Measurements from ENCODE around the gene FAAP20. TPM values are rescaled to one million over a fixed set of nuclear protein-coding genes. Genes with fewer than 3 reads are reported as not detected.

Gene FAAP20
- total RNA-seq, 5 donors from 2014 or later (not counting 1 experiment from before 2014, with no cell fraction given) = 52.9 to 74.8 (median 68.2) TPM

DNA sequence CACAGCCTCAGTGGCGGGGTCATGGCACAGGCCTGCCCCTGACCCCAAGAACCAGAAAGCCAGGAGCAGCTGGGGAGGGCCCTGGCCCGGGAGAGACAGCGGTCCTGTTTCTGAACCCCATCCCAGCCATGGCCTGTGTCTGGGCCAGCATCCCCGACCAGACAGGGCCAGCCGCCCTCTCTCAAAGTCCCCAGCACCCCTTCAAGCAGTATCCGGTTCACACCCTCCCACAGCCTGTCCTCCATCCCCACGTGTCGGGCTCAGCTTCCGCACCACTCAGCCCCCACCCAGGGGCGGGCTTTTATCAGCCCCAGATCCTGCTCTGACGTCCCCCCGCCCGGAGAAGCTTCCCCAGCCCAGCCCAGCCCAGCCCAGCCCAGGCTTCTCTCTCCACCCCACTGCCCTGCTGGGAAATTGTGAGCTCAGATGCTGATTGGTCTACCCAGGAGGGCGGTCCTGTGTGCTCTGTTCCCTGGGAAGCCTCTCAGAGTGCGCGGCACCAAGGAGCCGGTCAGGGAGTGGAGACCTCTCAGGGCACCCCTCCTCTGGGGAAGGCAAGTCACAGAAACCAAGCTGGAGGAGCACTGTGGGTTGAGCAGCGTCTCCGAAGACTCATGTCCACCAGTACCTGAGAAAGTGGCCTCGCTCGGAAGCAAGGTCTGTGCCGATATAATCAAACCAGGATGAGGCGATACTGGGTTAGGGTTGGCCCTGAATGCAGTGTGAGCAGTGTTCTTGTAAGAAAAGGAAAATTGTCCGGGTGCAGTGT lies 4.7 kb upstream of the FAAP20 start:
- no peaks in the 10 kb centered on the region for H3K36me3 Mint-ChIP-seq
- DNase-seq (peak; percentile 64 to 88 (median 79)), ATAC-seq (replicated peaks in 1 of 4) (peak; percentile 58 to 66 (median 64))
- Histone ChIP-seq H3K9me3 (no peaks in the 10 kb centered on the region), H3K4me1 (ENCODE audit: control insufficient read depth in 1 of 2, extremely low read depth in 1 of 2, insufficient read depth in 2 of 2, low read length in 2 of 2) (peaks cover 13 to 60% of the 10 kb centered on the region in 2 experiments), H3K4me3 (ENCODE audit: control insufficient read depth in 1 of 2, extremely low read depth in 1 of 2, low read length in 1 of 2) (peak overlapping the region; percentile 39 to 61), H3K27me3 (replicated peaks in 1 of 2; ENCODE audit: control insufficient read depth in 2 of 2, extremely low read depth in 1 of 2, insufficient read depth in 2 of 2, low read length in 1 of 2) (no peaks in the 10 kb centered on the region), H3K27ac (ENCODE audit: low read length) (peak overlapping the region; percentile 84), H3K36me3 (ENCODE audit: control insufficient read depth in 2 of 2, extremely low read depth in 1 of 2, insufficient read depth in 1 of 2, low read length in 1 of 2) (no peaks in the 10 kb centered on the region)
- H3K9me3 Mint-ChIP-seq = no peaks in the 10 kb centered on the region
- peak overlapping the region; percentile 92 to 93 for H3K27ac Mint-ChIP-seq
- ChIA-PET POLR2A (interaction anchor here (0.5 to 1.1 kb wide), 5 partner anchors 35 to 315 kb away, joined by 3 to 12 read pairs (median 5); no protein-coding TSS in a partner anchor), CTCF (interaction anchor here (0.6 to 1.1 kb wide), 7 partner anchors 35 to 386 kb away, joined by 3 to 20 read pairs (median 5); no protein-coding TSS in a partner anchor)
- peaks cover 17 to 31% (median 23%) of the 10 kb centered on the region in 3 donors for H3K4me1 Mint-ChIP-seq
- WGBS (ENCODE audit: insufficient coverage) = 14% methylated on average over 23 of the region's 24 CpGs
- H3K27me3 Mint-ChIP-seq = no peaks in the 10 kb centered on the region
- H3K4me3 Mint-ChIP-seq = peak overlapping the region; percentile 75 to 80 (median 80)

DNA sequence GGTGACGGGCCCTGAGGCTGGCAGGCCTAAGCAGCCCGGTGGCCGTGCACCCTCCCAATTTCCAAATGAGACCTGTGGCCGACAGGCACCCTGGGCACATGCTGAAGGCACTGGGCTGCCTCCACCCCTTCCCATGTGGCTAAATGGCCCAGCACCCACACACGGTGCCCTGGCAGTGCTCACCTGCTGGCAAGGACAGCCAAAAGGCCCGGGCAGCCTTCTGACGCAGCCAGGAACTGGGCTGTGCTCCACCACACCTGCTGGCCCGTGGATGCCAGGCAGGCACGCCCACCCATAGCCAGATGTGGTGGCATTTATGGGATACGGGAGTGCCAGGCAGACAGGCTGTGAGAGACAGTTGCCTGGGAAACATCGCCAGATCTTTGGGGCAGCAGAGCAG lies 4.0 kb upstream of the FAAP20 start:
- ChIA-PET POLR2A (interaction anchor here in 1 of 2 donors (1.1 kb wide), 1 partner anchor 36 kb away, joined by 11 read pairs; no protein-coding TSS in a partner anchor), CTCF (interaction anchor here in 1 of 2 donors (1.0 to 1.1 kb wide), 2 partner anchors 36 to 183 kb away, joined by 3 to 5 read pairs; no protein-coding TSS in a partner anchor)
- no peaks in the 10 kb centered on the region for H3K27me3 ChIP-seq (replicated peaks in 1 of 2; ENCODE audit: control insufficient read depth in 2 of 2, extremely low read depth in 1 of 2, insufficient read depth in 2 of 2, low read length in 1 of 2)
- peak overlapping the region; percentile 84 for H3K27ac ChIP-seq (ENCODE audit: low read length)
- Mint-ChIP-seq H3K27me3 (no peaks in the 10 kb centered on the region), H3K4me3 (peak overlapping the region in 1 of 3 donors; percentile 80), H3K4me1 (peaks cover 17 to 33% (median 26%) of the 10 kb centered on the region in 3 donors), H3K27ac (peak overlapping the region; percentile 92 to 93), H3K36me3 (no peaks in the 10 kb centered on the region), H3K9me3 (no peaks in the 10 kb centered on the region)
- peak overlapping the region in 1 of 2 donors; percentile 3 for H3K4me3 ChIP-seq (ENCODE audit: control insufficient read depth in 1 of 2, extremely low read depth in 1 of 2, low read length in 1 of 2)
- H3K36me3 ChIP-seq (ENCODE audit: control insufficient read depth in 2 of 2, extremely low read depth in 1 of 2, insufficient read depth in 1 of 2, low read length in 1 of 2) = no peaks in the 10 kb centered on the region
- peaks cover 13 to 60% of the 10 kb centered on the region in 2 experiments for H3K4me1 ChIP-seq (ENCODE audit: control insufficient read depth in 1 of 2, extremely low read depth in 1 of 2, insufficient read depth in 2 of 2, low read length in 2 of 2)
- WGBS (ENCODE audit: insufficient coverage) = 83% methylated on average over 8 of the region's 11 CpGs
- H3K9me3 ChIP-seq = no peaks in the 10 kb centered on the region
- ATAC-seq (replicated peaks in 1 of 4) (no peak), DNase-seq (no peak)

DNA sequence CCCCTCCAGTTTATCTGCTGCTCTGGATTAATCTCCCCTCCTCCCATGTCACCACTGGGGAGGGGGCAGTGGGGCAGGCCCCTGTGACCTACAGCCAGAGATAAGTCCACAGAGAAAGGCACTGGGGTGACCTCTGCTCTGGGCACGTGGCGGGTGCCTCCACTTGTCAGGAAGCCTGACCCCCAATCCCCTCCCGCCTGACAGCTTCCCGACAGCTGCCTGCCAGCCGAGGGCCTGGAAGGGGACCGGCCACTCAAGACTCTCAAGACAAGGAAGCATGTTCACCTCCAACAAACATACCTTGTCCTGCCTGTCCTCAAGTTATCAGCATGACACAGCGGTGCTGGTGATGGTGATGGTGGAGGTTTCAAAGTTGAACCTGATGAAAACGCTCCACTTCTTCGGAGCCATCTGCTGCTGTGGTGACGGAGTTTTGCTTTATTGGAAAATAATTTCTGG lies 3.2 kb upstream of the FAAP20 start:
- Mint-ChIP-seq H3K4me3 (peak overlapping the region in 1 of 3 donors; percentile 80), H3K4me1 (peaks cover 17 to 36% (median 28%) of the 10 kb centered on the region in 3 donors), H3K27me3 (no peaks in the 10 kb centered on the region), H3K9me3 (no peaks in the 10 kb centered on the region), H3K36me3 (no peaks in the 10 kb centered on the region), H3K27ac (peak overlapping the region; percentile 92 to 93)
- WGBS (ENCODE audit: insufficient coverage) = 89% methylated on average over 3 of the region's 10 CpGs
- ATAC-seq (replicated peaks in 1 of 4) (no peak), DNase-seq (no peak)
- Histone ChIP-seq H3K9me3 (no peaks in the 10 kb centered on the region), H3K27ac (ENCODE audit: low read length) (peak overlapping the region; percentile 84), H3K36me3 (ENCODE audit: control insufficient read depth in 2 of 2, extremely low read depth in 1 of 2, insufficient read depth in 1 of 2, low read length in 1 of 2) (peaks cover 0 to 2% of the 10 kb centered on the region in 2 donors), H3K4me3 (ENCODE audit: control insufficient read depth in 1 of 2, extremely low read depth in 1 of 2, low read length in 1 of 2) (no peak overlapping the region), H3K27me3 (replicated peaks in 1 of 2; ENCODE audit: control insufficient read depth in 2 of 2, extremely low read depth in 1 of 2, insufficient read depth in 2 of 2, low read length in 1 of 2) (no peaks in the 10 kb centered on the region), H3K4me1 (ENCODE audit: control insufficient read depth in 1 of 2, extremely low read depth in 1 of 2, insufficient read depth in 2 of 2, low read length in 2 of 2) (peaks cover 13 to 67% of the 10 kb centered on the region in 2 experiments)
- POLR2A ChIA-PET = no interaction called here
- CTCF ChIA-PET = interaction anchor here (0.5 to 1.0 kb wide), 2 partner anchors 184 to 389 kb away, joined by 3 read pairs; partner anchors contain the start of gene PRXL2B (in 1 of the 2)

DNA sequence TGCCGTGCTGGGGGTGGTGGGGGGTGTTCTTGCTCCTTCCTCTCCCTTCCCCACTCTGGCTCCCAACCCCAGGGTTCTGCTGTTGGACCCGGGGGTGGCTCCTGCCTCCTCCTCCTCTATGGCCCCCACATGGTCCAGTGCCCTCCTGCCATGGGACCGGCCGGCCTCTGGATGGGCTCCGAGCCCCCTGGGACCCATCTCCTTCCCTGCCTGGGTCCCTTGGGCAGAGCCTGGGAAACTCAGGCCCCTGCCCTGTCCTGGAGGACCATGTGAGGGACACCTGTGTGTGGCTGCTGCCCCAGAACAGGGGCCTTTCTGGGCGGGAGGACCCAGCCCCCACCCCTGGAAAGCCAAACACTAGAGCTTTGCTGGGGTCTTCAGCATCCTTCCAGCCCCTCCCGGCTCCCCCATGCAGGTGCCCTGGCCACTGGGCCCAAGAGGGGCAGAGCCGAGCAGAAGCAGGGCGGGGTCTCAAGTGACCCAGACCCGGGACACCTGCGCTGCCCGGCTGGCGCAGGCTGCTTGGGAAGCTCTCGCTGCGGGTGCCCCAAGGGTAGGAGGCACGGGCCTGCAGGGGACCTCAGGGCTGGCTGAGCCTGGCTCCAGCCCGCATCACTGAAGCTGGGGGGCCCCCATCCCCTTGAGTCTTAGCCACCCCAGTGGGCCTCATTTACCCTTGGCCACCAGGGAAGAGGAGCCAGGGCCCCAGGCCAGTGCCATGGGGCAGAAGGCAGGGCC lies 2.5 kb upstream of the FAAP20 start:
- H3K36me3 ChIP-seq (ENCODE audit: control insufficient read depth in 2 of 2, extremely low read depth in 1 of 2, insufficient read depth in 1 of 2, low read length in 1 of 2) = peaks cover 0 to 2% of the 10 kb centered on the region in 2 donors
- ATAC-seq (replicated peaks in 1 of 4) = no peak
- H3K9me3 ChIP-seq = no peaks in the 10 kb centered on the region
- H3K4me3 ChIP-seq (ENCODE audit: control insufficient read depth in 1 of 2, extremely low read depth in 1 of 2, low read length in 1 of 2) = no peak overlapping the region
- CTCF ChIA-PET = interaction anchor here in 1 of 2 donors (0.5 kb wide), 1 partner anchor 390 kb away, joined by 3 read pairs; the partner anchor contains the start of gene PRXL2B
- Mint-ChIP-seq H3K9me3 (no peaks in the 10 kb centered on the region), H3K4me3 (no peak overlapping the region), H3K4me1 (peaks cover 17 to 35% (median 31%) of the 10 kb centered on the region in 3 donors), H3K27ac (no peak overlapping the region), H3K27me3 (no peaks in the 10 kb centered on the region), H3K36me3 (no peaks in the 10 kb centered on the region)
- no peak for DNase-seq
- POLR2A ChIA-PET = interaction anchor here in 1 of 2 donors (0.5 kb wide), 1 partner anchor 248 kb away, joined by 3 read pairs; no protein-coding TSS in a partner anchor
- 97% methylated on average over 16 of the region's 17 CpGs for WGBS (ENCODE audit: insufficient coverage)
- peaks cover 15 to 74% of the 10 kb centered on the region in 2 experiments for H3K4me1 ChIP-seq (ENCODE audit: control insufficient read depth in 1 of 2, extremely low read depth in 1 of 2, insufficient read depth in 2 of 2, low read length in 2 of 2)
- no peaks in the 10 kb centered on the region for H3K27me3 ChIP-seq (replicated peaks in 1 of 2; ENCODE audit: control insufficient read depth in 2 of 2, extremely low read depth in 1 of 2, insufficient read depth in 2 of 2, low read length in 1 of 2)
- H3K27ac ChIP-seq (ENCODE audit: low read length) = peak overlapping the region; percentile 28

DNA sequence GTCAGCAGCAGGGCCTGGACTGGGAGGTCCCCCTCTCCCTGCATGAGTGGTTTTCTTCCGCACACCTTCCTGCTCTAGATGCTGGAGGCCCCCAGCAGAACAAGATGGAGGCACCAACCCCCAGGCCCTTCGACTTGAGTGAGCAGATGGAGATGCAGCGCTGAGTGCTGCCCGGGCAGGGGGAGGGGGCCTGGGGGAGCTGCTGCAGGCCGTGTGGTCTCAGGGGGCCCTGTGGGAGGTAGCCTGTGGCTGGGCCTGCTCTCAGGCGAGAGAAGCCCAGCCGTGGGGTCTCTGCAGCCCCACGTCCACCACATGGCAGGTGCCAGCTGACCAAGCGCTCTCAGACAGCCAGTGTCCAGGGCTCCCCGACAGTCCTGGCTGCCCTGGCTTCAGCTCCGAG lies 1.2 kb upstream of the FAAP20 start:
- ChIA-PET CTCF (interaction anchor here (1.1 to 1.8 kb wide), 5 partner anchors 57 to 329 kb away, joined by 3 to 32 read pairs (median 9); partner anchors contain the start of genes MORN1 (in 1 of the 2) and RER1 (in 1 of the 2)), POLR2A (no interaction called here)
- WGBS (ENCODE audit: insufficient coverage) = 97% methylated on average over 10 of the region's 11 CpGs
- Mint-ChIP-seq H3K27ac (peak overlapping the region in 1 of 2 donors; percentile 68), H3K9me3 (no peaks in the 10 kb centered on the region), H3K4me1 (peaks cover 27 to 36% (median 36%) of the 10 kb centered on the region in 3 donors), H3K4me3 (peak overlapping the region in 1 of 3 donors; percentile 79), H3K27me3 (no peaks in the 10 kb centered on the region), H3K36me3 (no peaks in the 10 kb centered on the region)
- H3K36me3 ChIP-seq (ENCODE audit: control insufficient read depth in 2 of 2, extremely low read depth in 1 of 2, insufficient read depth in 1 of 2, low read length in 1 of 2) = peaks cover 0 to 2% of the 10 kb centered on the region in 2 donors
- no peaks in the 10 kb centered on the region for H3K27me3 ChIP-seq (replicated peaks in 1 of 2; ENCODE audit: control insufficient read depth in 2 of 2, extremely low read depth in 1 of 2, insufficient read depth in 2 of 2, low read length in 1 of 2)
- H3K4me3 ChIP-seq (ENCODE audit: control insufficient read depth in 1 of 2, extremely low read depth in 1 of 2, low read length in 1 of 2) = no peak overlapping the region
- H3K27ac ChIP-seq (ENCODE audit: low read length) = peak overlapping the region; percentile 87
- no peak for ATAC-seq (replicated peaks in 1 of 4)
- no peaks in the 10 kb centered on the region for H3K9me3 ChIP-seq
- peaks cover 15 to 77% of the 10 kb centered on the region in 2 experiments for H3K4me1 ChIP-seq (ENCODE audit: control insufficient read depth in 1 of 2, extremely low read depth in 1 of 2, insufficient read depth in 2 of 2, low read length in 2 of 2)
- DNase-seq = no peak

Data from T-cell (primary cell).